SK-N-SH (cell line): Measurements from ENCODE around the gene EIF1B. TPM values are rescaled to one million over a fixed set of nuclear protein-coding genes. Genes with fewer than 3 reads are reported as not detected.
A peak's percentile ranks its signal among the peaks of the same experiment; 100 is the strongest.

ENCODE experiments used
- CHD2 ChIP-seq: fragments of 150-350 bp; IDR thresholded peaks from 2 replicates; pipeline ENCODE4 v1.6.1; 2018; ENCODE audit warnings: low read length; ENCODE audit not compliant: partially characterized antibody
- ELF1 ChIP-seq: IDR thresholded peaks from 2 replicates; pipeline ENCODE4 v1.4.0; 2012
- EZH2phosphoT487 ChIP-seq: fragments of 200-600 bp; sonication (generic); IDR thresholded peaks from 2 replicates; pipeline ENCODE4 v1.6.1; 2017; ENCODE audit warnings: low read depth, mixed run types, mild to moderate bottlenecking, antibody characterized with exemption, moderate library complexity, borderline replicate concordance
- FOSL2 ChIP-seq: IDR thresholded peaks from 2 replicates; pipeline ENCODE4 v1.4.0; 2012; ENCODE audit warnings: low read depth, mild to moderate bottlenecking, moderate library complexity, borderline replicate concordance
- GABPA ChIP-seq: IDR thresholded peaks from 2 replicates; pipeline ENCODE4 v1.4.0; 2012; ENCODE audit warnings: low read depth, mild to moderate bottlenecking
- GATA2 ChIP-seq: sonication (generic); formaldehyde crosslinking; IDR thresholded peaks from 2 replicates; pipeline ENCODE4 v1.5.0; 2020; ENCODE audit warnings: mild to moderate bottlenecking, missing genetic modification reagents
- JUND ChIP-seq: IDR thresholded peaks from 2 replicates; pipeline ENCODE4 v1.4.0; 2012
- NRF1 ChIP-seq: IDR thresholded peaks from 2 replicates; pipeline ENCODE4 v1.6.1; 2012; ENCODE audit warnings: low read depth, mild to moderate bottlenecking, low read length
- PBX3 ChIP-seq: IDR thresholded peaks from 2 replicates; pipeline ENCODE4; 2012
- POLR2AphosphoS5 ChIP-seq: IDR thresholded peaks from 2 replicates; pipeline ENCODE4 v1.6.1; 2012; ENCODE audit warnings: low read depth, low read length
- RAD21 ChIP-seq: IDR thresholded peaks from 2 replicates; pipeline ENCODE4 v1.6.1; 2012; ENCODE audit warnings: mild to moderate bottlenecking, low read length
- RCOR1 ChIP-seq: fragments of 150-350 bp; IDR thresholded peaks from 2 replicates; pipeline ENCODE4 v1.6.1; 2017; ENCODE audit warnings: antibody characterized with exemption, low read length
- REST ChIP-seq: IDR thresholded peaks from 2 replicates; pipeline ENCODE4 v1.6.1; 2012; ENCODE audit warnings: mild to moderate bottlenecking, low read depth, low read length, moderate library complexity
- RFX5 ChIP-seq: IDR thresholded peaks from 2 replicates; pipeline ENCODE4 v1.6.1; 2012; ENCODE audit warnings: mild to moderate bottlenecking, improper control_type of control experiment, low read length
- RXRA ChIP-seq: IDR thresholded peaks from 2 replicates; pipeline ENCODE4 v1.4.0; 2012; ENCODE audit warnings: low read depth, mild to moderate bottlenecking, borderline replicate concordance
- SIN3A ChIP-seq: IDR thresholded peaks from 2 replicates; pipeline ENCODE4 v1.6.1; 2012; ENCODE audit warnings: low read depth, mild to moderate bottlenecking, low read length, moderate library complexity, borderline replicate concordance
- TEAD4 ChIP-seq: IDR thresholded peaks from 2 replicates; pipeline ENCODE4 v1.4.0; 2012; ENCODE audit warnings: mild to moderate bottlenecking, borderline replicate concordance; ENCODE audit not compliant: insufficient read depth
- USF2 ChIP-seq: fragments of 150-350 bp; IDR thresholded peaks from 2 replicates; pipeline ENCODE4 v1.6.1; 2017; ENCODE audit warnings: antibody characterized with exemption, low read length, low read depth, borderline replicate concordance
- YY1 ChIP-seq: IDR thresholded peaks from 2 replicates; pipeline ENCODE4 v1.4.0; 2012; ENCODE audit warnings: low read depth, mild to moderate bottlenecking
- polyA plus RNA-seq, 3 experiments: library from polyadenylated mRNA; depleted of rRNA; stranded (reverse); fragments of >200 nt; gene quantifications; 2 replicates each; pipeline ENCODE4 v1.2.3, GENCODE V29; 2012
- TF ChIP-seq, protein P1 (sequence below): IDR thresholded peaks from 2 replicates; pipeline ENCODE4 v1.4.0; 2012; ENCODE audit warnings: low read depth
- TF ChIP-seq, protein P2 (sequence below): fragments of 200-600 bp; sonication (generic); IDR thresholded peaks from 2 replicates; pipeline ENCODE4 v1.6.1; 2017; ENCODE audit warnings: antibody characterized with exemption, mild to moderate bottlenecking, moderate library complexity
- TF ChIP-seq, protein P3 (sequence below): IDR thresholded peaks from 2 replicates; pipeline ENCODE4 v1.4.0; 2012; ENCODE audit warnings: low read depth, borderline replicate concordance

EIF1B gene
- polyA plus RNA-seq, 1 of the 3 experiments (the other 2 are of a cell fraction), result 22.9 TPM

DNA sequence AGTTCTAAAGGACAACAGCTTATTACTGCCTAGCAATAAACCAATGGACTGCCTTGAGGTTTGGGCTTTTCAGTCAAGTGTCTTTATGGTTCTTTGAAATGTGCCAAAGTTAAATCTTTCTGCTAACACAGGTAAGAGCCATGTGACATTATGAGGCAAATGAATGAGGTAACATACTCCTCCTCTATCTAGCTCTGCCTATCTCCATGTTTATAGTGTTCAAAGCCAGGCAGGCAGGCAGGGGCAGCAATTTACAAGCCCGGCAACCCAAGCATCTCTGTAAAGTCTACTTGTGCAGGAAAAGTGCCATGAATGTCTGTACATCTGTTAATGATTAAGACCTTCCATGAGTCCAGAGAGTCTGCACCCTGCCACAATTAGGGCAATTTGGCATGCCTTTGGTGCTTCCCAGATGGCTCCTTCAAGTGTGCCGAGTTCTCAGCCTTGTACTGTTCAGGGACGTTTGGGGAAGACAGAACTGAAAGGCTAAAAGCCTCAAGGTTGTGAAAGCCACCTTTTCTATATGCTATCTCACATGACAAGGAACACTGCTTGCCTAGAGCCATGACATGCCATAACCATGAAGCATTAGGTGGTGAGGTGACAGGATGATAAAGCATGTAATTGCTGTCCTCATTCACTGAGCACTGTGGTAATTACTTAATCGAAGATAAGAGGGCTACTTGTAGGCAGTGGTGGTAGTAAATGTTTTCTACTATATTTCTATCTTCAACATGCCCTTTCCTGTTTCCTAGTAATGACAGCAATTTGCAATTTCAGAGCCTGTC is 41.4 kb upstream of the EIF1B start (continued):
- TF ChIP-seq REST, result no peak
- TF ChIP-seq YY1, result no peak
- TF ChIP-seq, protein P1, sequence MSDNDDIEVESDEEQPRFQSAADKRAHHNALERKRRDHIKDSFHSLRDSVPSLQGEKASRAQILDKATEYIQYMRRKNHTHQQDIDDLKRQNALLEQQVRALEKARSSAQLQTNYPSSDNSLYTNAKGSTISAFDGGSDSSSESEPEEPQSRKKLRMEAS, result no peak
- no peak for TF ChIP-seq JUND
- no peak for TF ChIP-seq TEAD4
- TF ChIP-seq, protein P2, sequence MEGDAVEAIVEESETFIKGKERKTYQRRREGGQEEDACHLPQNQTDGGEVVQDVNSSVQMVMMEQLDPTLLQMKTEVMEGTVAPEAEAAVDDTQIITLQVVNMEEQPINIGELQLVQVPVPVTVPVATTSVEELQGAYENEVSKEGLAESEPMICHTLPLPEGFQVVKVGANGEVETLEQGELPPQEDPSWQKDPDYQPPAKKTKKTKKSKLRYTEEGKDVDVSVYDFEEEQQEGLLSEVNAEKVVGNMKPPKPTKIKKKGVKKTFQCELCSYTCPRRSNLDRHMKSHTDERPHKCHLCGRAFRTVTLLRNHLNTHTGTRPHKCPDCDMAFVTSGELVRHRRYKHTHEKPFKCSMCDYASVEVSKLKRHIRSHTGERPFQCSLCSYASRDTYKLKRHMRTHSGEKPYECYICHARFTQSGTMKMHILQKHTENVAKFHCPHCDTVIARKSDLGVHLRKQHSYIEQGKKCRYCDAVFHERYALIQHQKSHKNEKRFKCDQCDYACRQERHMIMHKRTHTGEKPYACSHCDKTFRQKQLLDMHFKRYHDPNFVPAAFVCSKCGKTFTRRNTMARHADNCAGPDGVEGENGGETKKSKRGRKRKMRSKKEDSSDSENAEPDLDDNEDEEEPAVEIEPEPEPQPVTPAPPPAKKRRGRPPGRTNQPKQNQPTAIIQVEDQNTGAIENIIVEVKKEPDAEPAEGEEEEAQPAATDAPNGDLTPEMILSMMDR, result no peak
- TF ChIP-seq PBX3, result no peak
- TF ChIP-seq USF2, result no peak
- TF ChIP-seq, protein P3, sequence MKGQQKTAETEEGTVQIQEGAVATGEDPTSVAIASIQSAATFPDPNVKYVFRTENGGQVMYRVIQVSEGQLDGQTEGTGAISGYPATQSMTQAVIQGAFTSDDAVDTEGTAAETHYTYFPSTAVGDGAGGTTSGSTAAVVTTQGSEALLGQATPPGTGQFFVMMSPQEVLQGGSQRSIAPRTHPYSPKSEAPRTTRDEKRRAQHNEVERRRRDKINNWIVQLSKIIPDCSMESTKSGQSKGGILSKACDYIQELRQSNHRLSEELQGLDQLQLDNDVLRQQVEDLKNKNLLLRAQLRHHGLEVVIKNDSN, result no peak
- 0 out of 2 replicates have a peak, but pooled peaks have one; percentile 27 for TF ChIP-seq GATA2
- no peak for TF ChIP-seq FOSL2
- no peak for TF ChIP-seq ELF1
- TF ChIP-seq NRF1, result no peak
- no peak for TF ChIP-seq RFX5
- peak; percentile 93 for TF ChIP-seq RCOR1
- TF ChIP-seq RAD21, result no peak
- no peak for TF ChIP-seq SIN3A
- TF ChIP-seq GABPA, result no peak
- TF ChIP-seq EZH2phosphoT487, result no peak
- no peak for TF ChIP-seq RXRA
- TF ChIP-seq POLR2AphosphoS5, result no peak
- TF ChIP-seq CHD2, result peak; percentile 61
